G401.6 (cell line): ENCODE data around the gene LURAP1L.

Source experiments
- FAIRE-seq: peaks from 2 replicates; lab custom pipeline; 2012; peaks lifted over from hg19 to GRCh38; lab: Jason Lieb, UNC

The LURAP1L gene

GRCh38 chr9:12813960-12814876 is 39.4 kb downstream of the LURAP1L start:
- FAIRE-seq: no peak

- no peak for FAIRE-seq
Measured at GRCh38 chr9:12814877-12815237, 40.0 kb downstream of the LURAP1L start.

GRCh38 chr9:12815888-12816287 is 41.1 kb downstream of the LURAP1L start:
- no peak for FAIRE-seq

GRCh38 chr9:12816656-12817101 is 41.9 kb downstream of the LURAP1L start:
- no peak for FAIRE-seq

GRCh38 chr9:12817702-12818101 is 42.9 kb downstream of the LURAP1L start:
- FAIRE-seq: no peak

GRCh38 chr9:12818431-12819000 is 43.7 kb downstream of the LURAP1L start:
- no peak for FAIRE-seq

- no peak for FAIRE-seq
Measured at GRCh38 chr9:12819436-12820185, 44.8 kb downstream of the LURAP1L start.

- no peak for FAIRE-seq
Measured at GRCh38 chr9:12822111-12822510, 47.3 kb downstream of the LURAP1L start.

GRCh38 chr9:12826924-12827565 is 52.2 kb downstream of the LURAP1L start:
- no peak for FAIRE-seq

GRCh38 chr9:12833701-12834100 is 58.9 kb downstream of the LURAP1L start:
- FAIRE-seq: no peak

GRCh38 chr9:12838546-12838945 is 63.7 kb downstream of the LURAP1L start:
- FAIRE-seq: no peak

GRCh38 chr9:12843735-12844134 is 68.9 kb downstream of the LURAP1L start:
- no peak for FAIRE-seq

- no peak for FAIRE-seq
Measured at GRCh38 chr9:12846035-12846434, 71.2 kb downstream of the LURAP1L start.

GRCh38 chr9:12847561-12847960 is 72.7 kb downstream of the LURAP1L start:
- no peak for FAIRE-seq

GRCh38 chr9:12849486-12850003 is 74.7 kb downstream of the LURAP1L start:
- no peak for FAIRE-seq

GRCh38 chr9:12851341-12852090 is 76.7 kb downstream of the LURAP1L start:
- no peak for FAIRE-seq

GRCh38 chr9:12853051-12853450 is 78.2 kb downstream of the LURAP1L start:
- FAIRE-seq: no peak

- FAIRE-seq: no peak
Measured at GRCh38 chr9:12854221-12854620, 79.4 kb downstream of the LURAP1L start.

- no peak for FAIRE-seq
Measured at GRCh38 chr9:12855066-12855465, 80.2 kb downstream of the LURAP1L start.

- no peak for FAIRE-seq
Measured at GRCh38 chr9:12856603-12857002, 81.8 kb downstream of the LURAP1L start.

- no peak for FAIRE-seq
Measured at GRCh38 chr9:12859704-12860251, 85.0 kb downstream of the LURAP1L start.
